ENCODE results near the gene LSM14B.
"Not testable (repeated sequence)": the region's sequence is repeated elsewhere in the genome, so short reads cannot be mapped to it uniquely, and the experiment has no call there.

LSM14B gene

DNA sequence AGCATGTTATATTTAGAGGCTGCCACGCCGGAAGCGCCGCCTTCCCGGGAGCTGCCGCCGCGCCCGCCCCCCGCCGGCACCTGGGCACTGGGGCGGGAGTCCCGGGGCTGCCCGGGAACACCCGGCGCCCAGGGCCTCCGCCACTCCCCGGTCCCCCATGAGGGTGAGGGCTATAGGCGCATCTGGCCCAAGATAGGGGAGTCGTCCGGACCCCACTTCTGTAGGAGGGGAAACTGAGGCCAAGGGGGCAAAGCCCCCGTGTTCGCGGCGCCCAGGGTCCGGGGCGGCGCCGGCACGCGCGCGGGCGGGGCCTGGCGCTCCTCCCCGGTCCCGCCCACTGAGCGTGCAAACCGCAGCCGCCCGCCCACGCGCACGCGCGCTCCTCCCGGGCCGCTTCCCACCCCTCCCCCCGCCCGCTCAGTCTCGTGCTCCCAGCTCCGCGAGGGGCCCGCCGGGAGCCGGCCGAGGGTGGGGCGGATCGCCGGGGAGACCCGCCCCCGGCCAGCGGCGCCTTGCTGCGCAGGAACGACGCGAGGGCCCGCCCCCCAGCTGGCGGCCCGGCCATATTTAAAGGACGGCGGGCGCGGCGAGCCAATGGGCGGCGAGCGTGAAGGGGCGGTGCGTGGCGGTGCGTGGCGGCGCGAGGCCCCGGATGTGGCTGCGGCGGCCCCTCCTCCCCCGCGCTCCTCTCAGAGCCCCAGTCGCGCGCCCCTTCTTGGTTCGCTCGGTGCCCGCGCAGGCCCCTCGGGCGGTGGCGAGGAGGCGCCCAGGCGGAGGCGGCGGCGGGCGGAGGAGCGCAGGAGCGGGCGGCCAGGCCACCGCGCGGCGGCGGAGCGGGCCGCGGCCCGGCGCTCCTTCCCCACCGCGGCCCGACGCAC is at the start of gene LSM14B:
Gene LSM14B, plus strand, starts transcription at position 700 of the 878 bp plus-strand sequence. CDS start 192 bp downstream, outside the sequence.
- Histone ChIP-seq H3K4me3 (peak within 1 kb of the TSS; percentile 89), H3K27ac (peak within 1 kb of the TSS; percentile 94), H3K9me3 (ENCODE audit: low read depth, low read length) (no peaks in the 10 kb centered on the region), H3K36me3 (ENCODE audit: insufficient read depth, low read length) (peaks cover 33% of the 10 kb centered on the region), H3K9ac (ENCODE audit: insufficient read length) (peak within 1 kb of the TSS; percentile 84)
- TF ChIP-seq EZH2 (IDR thresholded peaks at IDR 0.05) (no peak), FOXP2 (optimal IDR thresholded peaks at IDR 0.05; ENCODE audit: control extremely low read depth, extremely low read length, insufficient read depth) (peak; percentile 42), POLR2AphosphoS5 (IDR thresholded peaks at IDR 0.05; ENCODE audit: borderline replicate concordance, low read depth, low read length) (peak; percentile 48; the same call in 1 of the 2 replicates)
- peak; percentile 50 for DNase-seq (ENCODE audit: low read depth, low spot score)

- TF ChIP-seq FOXP2 (optimal IDR thresholded peaks at IDR 0.05; ENCODE audit: control extremely low read depth, extremely low read length, insufficient read depth) (no peak), EZH2 (IDR thresholded peaks at IDR 0.05) (no peak), POLR2AphosphoS5 (IDR thresholded peaks at IDR 0.05; ENCODE audit: borderline replicate concordance, low read depth, low read length) (no peak)
Measured at GRCh38 chr20:62073323-62073722, 49.0 kb upstream of the LSM14B start.

GRCh38 chr20:62079166-62079565 is 43.1 kb upstream of the LSM14B start:
- Histone ChIP-seq H3K27ac (no peak overlapping the region), H3K9me3 (ENCODE audit: low read depth, low read length) (no peaks in the 10 kb centered on the region), H3K9ac (ENCODE audit: insufficient read length) (no peak overlapping the region), H3K36me3 (ENCODE audit: insufficient read depth, low read length) (no peaks in the 10 kb centered on the region), H3K4me3 (no peak overlapping the region)
- no peak for DNase-seq (ENCODE audit: low read depth, low spot score)
- no peak for TF ChIP-seq FOXP2 (optimal IDR thresholded peaks at IDR 0.05; ENCODE audit: control extremely low read depth, extremely low read length, insufficient read depth)
- TF ChIP-seq POLR2AphosphoS5 (IDR thresholded peaks at IDR 0.05; ENCODE audit: borderline replicate concordance, low read depth, low read length): no peak
- TF ChIP-seq EZH2 (IDR thresholded peaks at IDR 0.05): no peak

More at GRCh38 chr20:62073323-62073722, 49.0 kb upstream of the LSM14B start:
- no peak for DNase-seq (ENCODE audit: low read depth, low spot score)
- Histone ChIP-seq H3K9me3 (ENCODE audit: low read depth, low read length) (no peaks in the 10 kb centered on the region), H3K36me3 (ENCODE audit: insufficient read depth, low read length) (no peaks in the 10 kb centered on the region), H3K27ac (no peak overlapping the region), H3K4me3 (no peak overlapping the region), H3K9ac (ENCODE audit: insufficient read length) (no peak overlapping the region)

DNA sequence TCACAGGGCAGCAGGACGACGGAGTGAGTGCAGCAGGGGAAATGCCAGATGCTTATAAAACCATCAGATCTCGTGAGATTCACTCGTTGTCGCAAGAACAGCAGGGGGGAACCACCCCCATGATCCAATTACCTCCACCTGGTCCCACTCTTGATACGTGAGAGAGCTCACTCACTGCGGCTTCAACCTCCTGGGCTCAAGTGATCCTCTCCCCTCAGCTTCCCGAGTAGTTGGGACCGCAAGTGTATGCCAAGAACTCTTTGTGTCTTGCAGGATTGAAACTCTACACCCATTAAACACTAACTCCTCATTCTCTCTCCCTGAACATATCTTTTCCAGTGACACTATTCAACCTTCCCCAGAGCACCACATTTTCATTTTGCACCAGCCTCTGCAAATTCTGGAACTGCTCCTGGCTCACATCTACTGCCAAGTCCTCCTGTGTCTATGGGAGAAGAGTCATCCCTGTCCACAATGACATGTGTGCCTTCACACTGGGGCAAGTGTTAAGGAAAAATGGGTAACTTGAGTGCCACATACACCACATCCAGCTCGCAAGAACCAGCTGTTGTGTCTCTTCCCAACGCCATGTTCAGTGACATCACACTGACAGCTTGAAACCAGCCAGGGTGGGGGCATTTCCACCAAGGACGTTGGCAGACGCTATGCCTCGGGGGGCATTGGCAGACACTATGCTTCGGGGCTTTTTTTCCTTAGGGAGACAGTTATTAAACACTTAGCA is 41.9 kb upstream of the LSM14B start:
- Histone ChIP-seq H3K9ac (ENCODE audit: insufficient read length) (no peak overlapping the region), H3K36me3 (ENCODE audit: insufficient read depth, low read length) (no peaks in the 10 kb centered on the region), H3K27ac (no peak overlapping the region), H3K4me3 (no peak overlapping the region), H3K9me3 (ENCODE audit: low read depth, low read length) (no peaks in the 10 kb centered on the region)
- no peak for DNase-seq (ENCODE audit: low read depth, low spot score)
- TF ChIP-seq FOXP2 (optimal IDR thresholded peaks at IDR 0.05; ENCODE audit: control extremely low read depth, extremely low read length, insufficient read depth) (no peak), POLR2AphosphoS5 (IDR thresholded peaks at IDR 0.05; ENCODE audit: borderline replicate concordance, low read depth, low read length) (no peak), EZH2 (IDR thresholded peaks at IDR 0.05) (no peak)

DNA sequence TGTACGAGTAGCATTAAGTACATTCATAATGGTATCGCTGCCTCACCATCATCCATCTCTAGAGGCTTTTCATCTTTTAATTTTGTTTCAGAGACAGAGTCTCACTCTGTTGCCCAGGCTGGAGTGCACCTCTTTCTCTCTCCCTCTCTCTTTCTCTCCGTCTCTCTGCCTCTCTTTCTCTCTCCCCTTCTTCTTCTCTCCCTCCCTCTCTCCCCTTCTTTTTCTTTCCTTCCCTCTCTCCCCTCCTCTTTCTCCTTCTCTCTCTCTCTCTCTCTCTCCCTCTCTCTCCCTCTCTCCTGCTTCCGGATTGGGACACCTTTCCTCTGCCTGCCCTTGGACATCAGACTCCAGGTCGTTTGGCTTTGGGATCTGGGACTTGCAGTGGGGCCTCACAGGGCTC is 39.0 kb upstream of the LSM14B start:
- no peak overlapping the region for H3K27ac ChIP-seq
- H3K4me3 ChIP-seq: no peak overlapping the region
- H3K36me3 ChIP-seq (ENCODE audit: insufficient read depth, low read length): no peaks in the 10 kb centered on the region
- H3K9me3 ChIP-seq (ENCODE audit: low read depth, low read length): no peaks in the 10 kb centered on the region
- H3K9ac ChIP-seq (ENCODE audit: insufficient read length): no peak overlapping the region
- DNase-seq (ENCODE audit: low read depth, low spot score): no peak
- TF ChIP-seq POLR2AphosphoS5 (IDR thresholded peaks at IDR 0.05; ENCODE audit: borderline replicate concordance, low read depth, low read length) (no peak), FOXP2 (optimal IDR thresholded peaks at IDR 0.05; ENCODE audit: control extremely low read depth, extremely low read length, insufficient read depth) (no peak)

DNA sequence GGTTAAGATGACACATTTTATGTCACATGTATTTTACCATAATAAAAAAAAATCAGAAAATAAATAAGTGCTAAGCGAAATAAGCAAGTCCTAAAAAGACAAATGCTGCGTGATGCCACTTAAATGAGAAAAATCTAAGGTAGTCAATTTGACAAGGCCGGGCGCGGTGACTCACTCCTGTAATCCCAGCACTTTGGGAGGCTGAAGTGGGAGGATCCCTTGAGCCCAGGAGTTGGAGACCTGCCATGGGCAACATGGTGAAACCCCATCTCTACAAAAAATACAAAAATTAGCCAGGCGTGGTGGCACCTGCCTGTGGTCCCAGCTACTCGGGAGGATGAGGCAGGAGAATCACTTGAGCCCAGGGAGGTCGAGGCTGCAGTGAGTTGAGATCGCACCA is 38.1 kb upstream of the LSM14B start:
- not testable (repeated sequence) for H3K27ac ChIP-seq; DNase-seq (ENCODE audit: low read depth, low spot score); H3K4me3 ChIP-seq; H3K9me3 ChIP-seq (ENCODE audit: low read depth, low read length); H3K9ac ChIP-seq (ENCODE audit: insufficient read length); H3K36me3 ChIP-seq (ENCODE audit: insufficient read depth, low read length)

DNA sequence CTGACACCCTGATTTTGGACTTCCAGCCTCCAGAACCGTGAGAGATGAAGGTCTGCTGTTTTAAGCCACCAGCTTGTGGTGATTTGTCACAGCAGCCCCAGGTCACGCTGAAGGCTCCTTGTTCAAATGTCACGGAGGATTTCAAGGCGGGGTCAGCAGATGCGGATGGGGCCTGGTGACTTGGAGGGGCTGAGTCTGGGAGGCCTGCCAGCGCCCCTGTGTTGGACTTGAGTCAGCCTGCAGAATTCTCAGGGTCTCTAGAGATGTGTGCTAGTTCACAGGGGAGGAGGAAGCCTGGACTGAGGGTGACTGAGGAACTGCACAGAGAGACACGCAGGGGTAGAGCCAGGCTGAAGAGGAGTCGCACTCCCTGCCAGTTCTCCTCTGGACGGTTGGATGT is 37.1 kb upstream of the LSM14B start:
- H3K36me3 ChIP-seq (ENCODE audit: insufficient read depth, low read length): no peaks in the 10 kb centered on the region
- no peak overlapping the region for H3K27ac ChIP-seq
- H3K9me3 ChIP-seq (ENCODE audit: low read depth, low read length): no peaks in the 10 kb centered on the region
- no peak overlapping the region for H3K9ac ChIP-seq (ENCODE audit: insufficient read length)
- no peak for DNase-seq (ENCODE audit: low read depth, low spot score)
- TF ChIP-seq FOXP2 (optimal IDR thresholded peaks at IDR 0.05; ENCODE audit: control extremely low read depth, extremely low read length, insufficient read depth) (no peak), POLR2AphosphoS5 (IDR thresholded peaks at IDR 0.05; ENCODE audit: borderline replicate concordance, low read depth, low read length) (no peak), EZH2 (IDR thresholded peaks at IDR 0.05) (no peak)
- no peak overlapping the region for H3K4me3 ChIP-seq

DNA sequence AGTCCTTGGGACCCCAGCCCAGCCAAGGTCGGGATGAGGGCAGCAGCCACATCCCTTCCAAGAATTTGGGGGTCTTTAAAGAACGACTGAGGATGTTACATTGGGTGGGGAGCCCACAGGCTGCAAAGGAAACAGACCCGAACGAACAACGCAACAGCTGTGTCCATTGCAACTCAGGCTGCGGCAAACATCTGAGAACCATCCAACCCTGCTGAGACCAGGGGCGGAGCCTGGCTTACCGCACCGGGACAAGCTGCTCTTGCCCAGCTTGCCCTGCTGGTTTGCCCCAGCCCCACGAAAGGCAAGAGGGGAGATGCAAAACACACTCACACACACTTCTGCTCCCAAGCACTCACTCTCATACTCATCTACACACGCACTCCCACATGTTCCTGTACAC is 35.0 kb upstream of the LSM14B start:
- H3K27ac ChIP-seq: no peak overlapping the region
- H3K9me3 ChIP-seq (ENCODE audit: low read depth, low read length): no peaks in the 10 kb centered on the region
- H3K36me3 ChIP-seq (ENCODE audit: insufficient read depth, low read length): no peaks in the 10 kb centered on the region

More for the DNA sequence above, 35.0 kb upstream of the LSM14B start:
- DNase-seq (ENCODE audit: low read depth, low spot score): no peak
- no peak for TF ChIP-seq EZH2 (IDR thresholded peaks at IDR 0.05)
- TF ChIP-seq FOXP2 (optimal IDR thresholded peaks at IDR 0.05; ENCODE audit: control extremely low read depth, extremely low read length, insufficient read depth): no peak
- no peak for TF ChIP-seq POLR2AphosphoS5 (IDR thresholded peaks at IDR 0.05; ENCODE audit: borderline replicate concordance, low read depth, low read length)
- Histone ChIP-seq H3K4me3 (no peak overlapping the region), H3K9ac (ENCODE audit: insufficient read length) (no peak overlapping the region)

All from SK-N-MC (cell line).